HCT116 (cell line): ENCODE data around the gene PDE6D. TPM values are rescaled to one million over a fixed set of nuclear protein-coding genes. Genes with fewer than 3 reads are reported as not detected.

ENCODE experiments used
- ATAC-seq: fragments of 200-7000 bp; cut with Tn5 transposase; 2 replicates; pipeline ENCODE4 v1.9.1; 2020; ENCODE audit warnings: mild to moderate bottlenecking, moderate library complexity
- BruUV-seq: library from RNA; stranded (reverse); fragments of 400-500 nt; replicated peaks from 2 replicates; lab custom pipeline; 2021; lab: Mats Ljungman, UMichigan
- CTCF ChIA-PET: fragments of 300-600 bp; sonication (Branson Sonifier 250); formaldehyde crosslinking; loops from one replicate; lab custom pipeline; 2021; ENCODE audit warnings: antibody characterized with exemption; lab: Charles Lee
- POLR2A ChIA-PET: fragments of 300-600, 350-600 bp; sonication (Branson Sonifier 250); formaldehyde crosslinking; loops from one replicate; lab custom pipeline; 2021; ENCODE audit warnings: antibody characterized with exemption; lab: Charles Lee
- RAD21 ChIA-PET, 2 experiments: fragments of 300-600 bp; sonication (Branson Sonifier 250); formaldehyde crosslinking; loops; one replicate each; lab custom pipeline; 2023; ENCODE audit warnings: low total read pairs in 2 of 2; ENCODE audit not compliant: uncharacterized antibody in 2 of 2, unreplicated experiment in 2 of 2, low non-redundant PET in 1 of 2; lab: Charles Lee
- DNase-seq: peaks from one replicate; pipeline ENCODE4 v3.0.0-alpha.2; 2010; ENCODE audit warnings: low read depth, low spot score
- H2AFZ ChIP-seq: fragments of 200-600 bp; shearing (Covaris generic), sonication (generic); 2 replicates; pipeline ENCODE4 v1.6.1; 2017; ENCODE audit warnings: low read depth, mixed run types, mixed read lengths, antibody characterized with exemption, low read length; ENCODE audit not compliant: poor library complexity, severe bottlenecking
- H3K27ac ChIP-seq: 2 replicates; pipeline ENCODE4 v1.5.1; 2012; ENCODE audit warnings: low read depth, low read length
- H3K27me3 ChIP-seq: fragments of 200-600 bp; sonication (generic); 2 replicates; pipeline ENCODE4 v1.6.1; 2016; ENCODE audit warnings: mixed run types, low read length, mixed read lengths; ENCODE audit not compliant: insufficient read depth
- H3K36me3 ChIP-seq, 2 experiments: fragments of 200-500 bp in 1 of 2; fragments of 200-600 bp in 1 of 2; sonication (Bioruptor generic) in 1 of 2; sonication (generic) in 1 of 2; 2 replicates each; pipeline versions ENCODE4 v1.5.1 to v1.6.1; 2014 to 2016; ENCODE audit warnings: low read length in 2 of 2, inconsistent platforms in 1 of 2, mixed read lengths in 1 of 2, mixed run types in 1 of 2; ENCODE audit not compliant: insufficient read depth in 2 of 2, control insufficient read depth in 1 of 2
- H3K4me1 ChIP-seq, 2 experiments: fragments of 200-600 bp in 1 of 2; sonication (generic) in 1 of 2; 2 replicates each; pipeline versions ENCODE4 v1.5.1 to v1.6.1; 2012 to 2017; ENCODE audit warnings: low read length in 2 of 2, inconsistent platforms in 1 of 2, mild to moderate bottlenecking in 1 of 2, mixed read lengths in 1 of 2, mixed run types in 1 of 2, moderate library complexity in 1 of 2; ENCODE audit not compliant: insufficient read depth in 2 of 2, control insufficient read depth in 1 of 2
- H3K4me2 ChIP-seq: fragments of 200-600 bp; sonication (generic); 2 replicates; pipeline ENCODE4 v1.6.1; 2017; ENCODE audit warnings: mixed run types, low read length, mixed read lengths
- H3K4me3 ChIP-seq, 2 experiments: fragments of 200-600 bp in 1 of 2; sonication (generic) in 1 of 2; replicated peaks in 1 of 2; 2 replicates each; pipeline ENCODE4 v1.5.1; 2011 to 2016; ENCODE audit warnings: low read length in 2 of 2, control low read depth in 1 of 2, low read depth in 1 of 2, mild to moderate bottlenecking in 1 of 2, mixed read lengths in 1 of 2, mixed run types in 1 of 2
- H3K79me2 ChIP-seq: fragments of 200-600 bp; sonication (generic); 2 replicates; pipeline ENCODE4 v1.6.1; 2017; ENCODE audit warnings: mild to moderate bottlenecking, mixed run types, low read length, moderate library complexity, mixed read lengths; ENCODE audit not compliant: insufficient read depth
- H3K9ac ChIP-seq: fragments of 200-600 bp; sonication (generic); 2 replicates; pipeline ENCODE4 v1.6.1; 2016; ENCODE audit warnings: low read length, mixed read lengths
- H3K9me2 ChIP-seq: fragments of 200-600 bp; sonication (generic), shearing (Covaris generic); 2 replicates; pipeline ENCODE4 v1.6.1; 2017; ENCODE audit warnings: mixed run types, mild to moderate bottlenecking, moderate library complexity; ENCODE audit not compliant: insufficient read depth
- H3K9me3 ChIP-seq, 2 experiments: fragments of 200-500 bp in 1 of 2; fragments of 200-600 bp in 1 of 2; sonication (Bioruptor generic) in 1 of 2; sonication (generic) in 1 of 2; 2 replicates each; pipeline ENCODE4 v1.6.1; 2014 to 2017; ENCODE audit warnings: low read length in 2 of 2, mixed read lengths in 2 of 2, inconsistent platforms in 1 of 2, low read depth in 1 of 2, mild to moderate bottlenecking in 1 of 2, mixed run types in 1 of 2, moderate library complexity in 1 of 2; ENCODE audit not compliant: control insufficient read depth in 1 of 2, insufficient read depth in 1 of 2
- H4K20me1 ChIP-seq: fragments of 200-600 bp; sonication (generic), shearing (Covaris generic); 2 replicates; pipeline ENCODE4 v1.6.1; 2017; ENCODE audit warnings: mixed run types, mild to moderate bottlenecking, moderate library complexity; ENCODE audit not compliant: insufficient read depth
- CEBPB ChIP-seq: IDR thresholded peaks from 2 replicates; pipeline ENCODE4 v1.6.1; 2012; ENCODE audit warnings: low read depth
- ELF1 ChIP-seq: IDR thresholded peaks from 2 replicates; pipeline ENCODE4 v1.6.1; 2012; ENCODE audit warnings: low read depth, borderline replicate concordance
- EZH2 ChIP-seq: fragments of 200-600 bp; sonication (generic); IDR thresholded peaks from 2 replicates; pipeline ENCODE4 v1.6.1; 2017; ENCODE audit warnings: antibody characterized with exemption, mixed run types
- JUND ChIP-seq: IDR thresholded peaks from 2 replicates; pipeline ENCODE4 v1.6.1; 2012
- POLR2AphosphoS5 ChIP-seq: IDR thresholded peaks from 2 replicates; pipeline ENCODE4 v1.6.1; 2011; ENCODE audit warnings: mild to moderate bottlenecking, low read depth, low read length, moderate library complexity
- RAD21 ChIP-seq: IDR thresholded peaks from 2 replicates; pipeline ENCODE4 v1.6.1; 2012; ENCODE audit warnings: low read depth, mild to moderate bottlenecking
- SIN3A ChIP-seq: IDR thresholded peaks from 2 replicates; pipeline ENCODE4 v1.6.1; 2012; ENCODE audit warnings: low read depth
- SP1 ChIP-seq: IDR thresholded peaks from 2 replicates; pipeline ENCODE4 v1.6.1; 2012; ENCODE audit warnings: low read depth
- intact Hi-C: fragments of 100-400 bp; cut with micrococcal nuclease; formaldehyde crosslinking; loops from 2 replicates; pipeline ENCODE4 v1.10.0; 2022
- total RNA-seq: library from RNA; stranded (reverse); gene quantifications from one replicate; pipeline ENCODE4 v1.2.1, GENCODE V29; 2021; ENCODE audit not compliant: unreplicated experiment
- TF ChIP-seq, protein P1 (sequence below), 3 experiments: fragments of 200-600 bp in 1 of 3; sonication (generic) in 1 of 3; IDR thresholded peaks in 2 of 3; conservative IDR thresholded peaks in 1 of 3; 2 replicates each; pipeline ENCODE4 v1.5.1; 2012 to 2017; ENCODE audit warnings: low read depth in 2 of 3, low read length in 2 of 3, antibody characterized with exemption in 1 of 3, borderline replicate concordance in 1 of 3, control low read depth in 1 of 3, mild to moderate bottlenecking in 1 of 3, mixed read lengths in 1 of 3, mixed run types in 1 of 3, moderate library complexity in 1 of 3; ENCODE audit not compliant: insufficient read depth in 1 of 3
- TF ChIP-seq, protein P2 (sequence below): IDR thresholded peaks from 2 replicates; pipeline ENCODE4 v1.6.1; 2012
- TF ChIP-seq, protein P3 (sequence below): IDR thresholded peaks from 2 replicates; pipeline ENCODE4 v1.6.1; 2011; ENCODE audit warnings: mild to moderate bottlenecking, low read length, moderate library complexity; ENCODE audit not compliant: insufficient replicate concordance; ENCODE audit errors: extremely low read depth
- TF ChIP-seq, protein P4 (sequence below): IDR thresholded peaks from 2 replicates; pipeline ENCODE4 v1.6.1; 2012; ENCODE audit warnings: low read depth

Gene PDE6D
- total RNA-seq, 1 experiment from 2014 or later = 26.6 TPM

DNA sequence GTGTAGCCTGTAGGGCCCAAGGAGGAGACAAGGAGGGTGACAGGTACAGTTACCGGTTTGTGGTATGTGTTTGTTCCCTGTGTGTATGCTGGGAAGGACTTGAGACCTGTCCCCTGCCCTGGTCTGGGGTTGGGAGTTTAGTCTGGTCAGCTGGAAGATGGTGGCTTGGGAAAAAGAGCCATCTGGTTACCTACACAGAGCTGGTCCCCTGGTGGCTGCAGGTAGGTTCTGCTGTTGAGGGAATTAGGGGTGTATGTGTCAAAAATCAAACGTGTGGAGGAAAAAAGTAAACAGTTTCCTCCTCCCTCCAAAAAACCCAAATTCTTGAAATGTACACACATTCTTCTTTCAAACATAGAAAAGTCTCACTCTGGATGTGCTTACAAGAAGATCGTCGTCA is 48.5 kb downstream of the PDE6D start:
- H3K9me2 ChIP-seq = no peaks in the 10 kb centered on the region
- no TSS peak for BruUV-seq
- H3K27ac ChIP-seq = no peak overlapping the region
- no peak overlapping the region for H2AFZ ChIP-seq
- intact Hi-C loops = no loop called here
- POLR2A ChIA-PET = no interaction called here
- no peak for DNase-seq
- no peak overlapping the region for H3K4me3 ChIP-seq
- H3K9ac ChIP-seq = no peak overlapping the region
- H3K9me3 ChIP-seq = no peaks in the 10 kb centered on the region
- no peaks in the 10 kb centered on the region; a peak in 1 of 4 replicates for H3K36me3 ChIP-seq
- CTCF ChIA-PET = no interaction called here
- no peaks in the 10 kb centered on the region for H3K4me1 ChIP-seq
- H4K20me1 ChIP-seq = no peaks in the 10 kb centered on the region
- no peaks in the 10 kb centered on the region for H3K27me3 ChIP-seq
- no peak for TF ChIP-seq POLR2AphosphoS5
- TF ChIP-seq, protein P1, sequence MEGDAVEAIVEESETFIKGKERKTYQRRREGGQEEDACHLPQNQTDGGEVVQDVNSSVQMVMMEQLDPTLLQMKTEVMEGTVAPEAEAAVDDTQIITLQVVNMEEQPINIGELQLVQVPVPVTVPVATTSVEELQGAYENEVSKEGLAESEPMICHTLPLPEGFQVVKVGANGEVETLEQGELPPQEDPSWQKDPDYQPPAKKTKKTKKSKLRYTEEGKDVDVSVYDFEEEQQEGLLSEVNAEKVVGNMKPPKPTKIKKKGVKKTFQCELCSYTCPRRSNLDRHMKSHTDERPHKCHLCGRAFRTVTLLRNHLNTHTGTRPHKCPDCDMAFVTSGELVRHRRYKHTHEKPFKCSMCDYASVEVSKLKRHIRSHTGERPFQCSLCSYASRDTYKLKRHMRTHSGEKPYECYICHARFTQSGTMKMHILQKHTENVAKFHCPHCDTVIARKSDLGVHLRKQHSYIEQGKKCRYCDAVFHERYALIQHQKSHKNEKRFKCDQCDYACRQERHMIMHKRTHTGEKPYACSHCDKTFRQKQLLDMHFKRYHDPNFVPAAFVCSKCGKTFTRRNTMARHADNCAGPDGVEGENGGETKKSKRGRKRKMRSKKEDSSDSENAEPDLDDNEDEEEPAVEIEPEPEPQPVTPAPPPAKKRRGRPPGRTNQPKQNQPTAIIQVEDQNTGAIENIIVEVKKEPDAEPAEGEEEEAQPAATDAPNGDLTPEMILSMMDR (IDR thresholded peaks at IDR 0.05 in 2 of 3, conservative IDR thresholded peaks at IDR 0.05 in 1 of 3; ENCODE audit: borderline replicate concordance in 1 of 3, insufficient read depth in 1 of 3, low read depth in 2 of 3, low read length in 2 of 3) = peak in 2 of 3 experiments; percentile 42 to 43; a peak in 3 of 6 replicates
- RAD21 ChIA-PET = no interaction called here
- peak; percentile 84 for ATAC-seq
- H3K4me2 ChIP-seq = no peak overlapping the region
- H3K79me2 ChIP-seq = no peaks in the 10 kb centered on the region

DNA sequence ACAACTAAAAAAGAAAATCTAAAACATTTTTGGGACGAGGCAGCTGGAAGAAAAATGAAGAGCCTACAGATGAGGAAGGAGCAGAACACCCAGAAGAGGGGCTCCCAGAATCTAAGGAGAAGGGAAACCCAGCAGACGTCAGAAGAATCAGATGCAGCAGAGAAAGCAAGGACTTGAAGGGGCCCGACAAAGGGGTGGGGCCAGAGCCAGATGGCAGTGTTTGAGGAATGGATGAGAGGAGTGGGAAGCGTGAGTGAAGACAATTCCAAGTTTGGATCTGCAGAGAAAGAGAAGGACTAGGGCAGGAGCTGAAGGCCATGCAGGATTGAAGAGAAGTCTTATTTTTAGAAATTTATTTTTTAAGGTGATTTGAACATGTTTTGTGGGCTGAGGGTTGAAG is 53.5 kb downstream of the PDE6D start:
- Histone ChIP-seq H3K4me2 (no peak overlapping the region), H3K9me2 (no peaks in the 10 kb centered on the region), H3K27ac (no peak overlapping the region), H3K36me3 (no peaks in the 10 kb centered on the region), H2AFZ (no peak overlapping the region), H3K79me2 (no peaks in the 10 kb centered on the region), H3K4me3 (no peak overlapping the region), H3K4me1 (no peaks in the 10 kb centered on the region), H3K27me3 (no peaks in the 10 kb centered on the region), H4K20me1 (no peaks in the 10 kb centered on the region), H3K9ac (no peak overlapping the region), H3K9me3 (no peaks in the 10 kb centered on the region)
- TF ChIP-seq, protein P2, sequence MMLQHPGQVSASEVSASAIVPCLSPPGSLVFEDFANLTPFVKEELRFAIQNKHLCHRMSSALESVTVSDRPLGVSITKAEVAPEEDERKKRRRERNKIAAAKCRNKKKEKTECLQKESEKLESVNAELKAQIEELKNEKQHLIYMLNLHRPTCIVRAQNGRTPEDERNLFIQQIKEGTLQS = no peak
- TF ChIP-seq, protein P3, sequence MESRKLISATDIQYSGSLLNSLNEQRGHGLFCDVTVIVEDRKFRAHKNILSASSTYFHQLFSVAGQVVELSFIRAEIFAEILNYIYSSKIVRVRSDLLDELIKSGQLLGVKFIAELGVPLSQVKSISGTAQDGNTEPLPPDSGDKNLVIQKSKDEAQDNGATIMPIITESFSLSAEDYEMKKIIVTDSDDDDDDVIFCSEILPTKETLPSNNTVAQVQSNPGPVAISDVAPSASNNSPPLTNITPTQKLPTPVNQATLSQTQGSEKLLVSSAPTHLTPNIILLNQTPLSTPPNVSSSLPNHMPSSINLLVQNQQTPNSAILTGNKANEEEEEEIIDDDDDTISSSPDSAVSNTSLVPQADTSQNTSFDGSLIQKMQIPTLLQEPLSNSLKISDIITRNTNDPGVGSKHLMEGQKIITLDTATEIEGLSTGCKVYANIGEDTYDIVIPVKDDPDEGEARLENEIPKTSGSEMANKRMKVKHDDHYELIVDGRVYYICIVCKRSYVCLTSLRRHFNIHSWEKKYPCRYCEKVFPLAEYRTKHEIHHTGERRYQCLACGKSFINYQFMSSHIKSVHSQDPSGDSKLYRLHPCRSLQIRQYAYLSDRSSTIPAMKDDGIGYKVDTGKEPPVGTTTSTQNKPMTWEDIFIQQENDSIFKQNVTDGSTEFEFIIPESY = no peak
- TF ChIP-seq JUND (no peak), RAD21 (no peak), CEBPB (no peak), POLR2AphosphoS5 (no peak), ELF1 (no peak), SP1 (no peak), SIN3A (no peak), EZH2 (no peak)
- TF ChIP-seq, protein P4, sequence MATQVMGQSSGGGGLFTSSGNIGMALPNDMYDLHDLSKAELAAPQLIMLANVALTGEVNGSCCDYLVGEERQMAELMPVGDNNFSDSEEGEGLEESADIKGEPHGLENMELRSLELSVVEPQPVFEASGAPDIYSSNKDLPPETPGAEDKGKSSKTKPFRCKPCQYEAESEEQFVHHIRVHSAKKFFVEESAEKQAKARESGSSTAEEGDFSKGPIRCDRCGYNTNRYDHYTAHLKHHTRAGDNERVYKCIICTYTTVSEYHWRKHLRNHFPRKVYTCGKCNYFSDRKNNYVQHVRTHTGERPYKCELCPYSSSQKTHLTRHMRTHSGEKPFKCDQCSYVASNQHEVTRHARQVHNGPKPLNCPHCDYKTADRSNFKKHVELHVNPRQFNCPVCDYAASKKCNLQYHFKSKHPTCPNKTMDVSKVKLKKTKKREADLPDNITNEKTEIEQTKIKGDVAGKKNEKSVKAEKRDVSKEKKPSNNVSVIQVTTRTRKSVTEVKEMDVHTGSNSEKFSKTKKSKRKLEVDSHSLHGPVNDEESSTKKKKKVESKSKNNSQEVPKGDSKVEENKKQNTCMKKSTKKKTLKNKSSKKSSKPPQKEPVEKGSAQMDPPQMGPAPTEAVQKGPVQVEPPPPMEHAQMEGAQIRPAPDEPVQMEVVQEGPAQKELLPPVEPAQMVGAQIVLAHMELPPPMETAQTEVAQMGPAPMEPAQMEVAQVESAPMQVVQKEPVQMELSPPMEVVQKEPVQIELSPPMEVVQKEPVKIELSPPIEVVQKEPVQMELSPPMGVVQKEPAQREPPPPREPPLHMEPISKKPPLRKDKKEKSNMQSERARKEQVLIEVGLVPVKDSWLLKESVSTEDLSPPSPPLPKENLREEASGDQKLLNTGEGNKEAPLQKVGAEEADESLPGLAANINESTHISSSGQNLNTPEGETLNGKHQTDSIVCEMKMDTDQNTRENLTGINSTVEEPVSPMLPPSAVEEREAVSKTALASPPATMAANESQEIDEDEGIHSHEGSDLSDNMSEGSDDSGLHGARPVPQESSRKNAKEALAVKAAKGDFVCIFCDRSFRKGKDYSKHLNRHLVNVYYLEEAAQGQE = no peak
- intact Hi-C loops = no loop called here
- BruUV-seq = no TSS peak
- ATAC-seq (no peak), DNase-seq (no peak)
- ChIA-PET CTCF (interaction anchor here (1.3 kb wide), 1 partner anchor 13 kb away, joined by 3 read pairs; no protein-coding TSS in a partner anchor), POLR2A (no interaction called here), RAD21 (no interaction called here)
